Upper lobe of left lung (tissue), 4 donors: ENCODE results near the gene VAV2.

Experiments
- CTCF ChIP-seq, 6 experiments: fragments of 450-650 bp in 4 of 6; fragments of 200-600 bp in 2 of 6; sonication (generic) in 2 of 6; IDR thresholded peaks; one replicate each; pipeline ENCODE4 v1.5.1; 2016 to 2019; ENCODE audit warnings: antibody characterized with exemption in 6 of 6
- POLR2A ChIP-seq, 4 donors: fragments of 450-650 bp; IDR thresholded peaks; one replicate each; pipeline ENCODE4 v1.5.1; 2016 to 2017; ENCODE audit warnings: antibody characterized with exemption in 4 of 4, mild to moderate bottlenecking in 2 of 4
- POLR2AphosphoS5 ChIP-seq, 2 donors: sonication (generic); formaldehyde crosslinking; IDR thresholded peaks; one replicate each; pipeline ENCODE4 v1.5.1; 2017; ENCODE audit warnings: antibody characterized with exemption in 2 of 2

GRCh38 chr9:133833388-133834025 is 158.6 kb downstream of the VAV2 start:
- TF ChIP-seq CTCF (IDR thresholded peaks at IDR 0.05), result no peak
- TF ChIP-seq POLR2AphosphoS5 (IDR thresholded peaks at IDR 0.05), result no peak
- TF ChIP-seq POLR2A (IDR thresholded peaks at IDR 0.05), result no peak
